GM12878 (cell line): ENCODE results near the gene CHEK1. TPM values are rescaled to one million over a fixed set of nuclear protein-coding genes. Genes with fewer than 3 reads are reported as not detected.

Experiments
- ATAC-seq: fragments of 200-7000 bp; cut with Tn5 transposase; 3 replicates; pipeline ENCODE4 v1.9.1; 2020; ENCODE audit warnings: mild to moderate bottlenecking, moderate library complexity
- BruUV-seq: library from RNA; stranded (reverse); fragments of 400-500 nt; replicated peaks from 2 replicates; lab custom pipeline; 2021; lab: Mats Ljungman, UMichigan
- CTCF ChIA-PET: fragments of 300-600 bp; sonication (Branson Sonifier 250); formaldehyde crosslinking; extraction: SDS; loops from one replicate; lab custom pipeline; 2021; ENCODE audit warnings: inconsistent platforms; lab: Yijun Ruan, JAX
- POLR2A ChIA-PET: fragments of 350-600 bp; formaldehyde crosslinking; extraction: SDS; loops from one replicate; lab custom pipeline; 2021; ENCODE audit warnings: inconsistent platforms; lab: Charles Lee
- RAD21 ChIA-PET: fragments of 300-600 bp; sonication (Branson Sonifier 250); formaldehyde crosslinking; loops from one replicate; lab custom pipeline; 2023; ENCODE audit warnings: antibody characterized with exemption; ENCODE audit not compliant: unreplicated experiment; lab: Charles Lee
- SMC1A ChIA-PET: fragments of 300-600 bp; sonication (Branson Sonifier 250); formaldehyde crosslinking; loops from one replicate; lab custom pipeline; 2023; ENCODE audit not compliant: unreplicated experiment, uncharacterized antibody; lab: Charles Lee
- DNase-seq: peaks from one replicate; pipeline ENCODE4 v3.0.0-alpha.2; 2011; ENCODE audit warnings: low read depth, low spot score
- FAIRE-seq: peaks from 3 replicates; lab custom pipeline; 2011; peaks lifted over from hg19 to GRCh38; lab: Jason Lieb, UNC
- H2AFZ ChIP-seq: 2 replicates; pipeline ENCODE4 v1.6.0; 2011; ENCODE audit warnings: low read depth, low read length, control low read depth; ENCODE audit not compliant: control insufficient read depth
- H3K27ac ChIP-seq: 2 replicates; pipeline ENCODE4 v1.5.1; 2011; ENCODE audit warnings: control low read depth; ENCODE audit not compliant: control insufficient read depth, insufficient read depth
- H3K27me3 ChIP-seq, 2 experiments: replicated peaks in 1 of 2; 2 replicates each; pipeline versions ENCODE4 v1.6.0 to v1.6.1; 2011; ENCODE audit warnings: low read length in 1 of 2; ENCODE audit not compliant: control insufficient read depth in 2 of 2, insufficient read depth in 2 of 2
- H3K36me3 ChIP-seq, 2 experiments: 2 replicates each; pipeline ENCODE4 v1.5.1; 2011; ENCODE audit warnings: low read length in 1 of 2; ENCODE audit not compliant: control insufficient read depth in 2 of 2, insufficient read depth in 2 of 2
- H3K4me1 ChIP-seq: 2 replicates; pipeline ENCODE4 v1.6.1; 2011; ENCODE audit warnings: mild to moderate bottlenecking, low read length, moderate library complexity, mixed read lengths; ENCODE audit not compliant: control insufficient read depth, insufficient read depth
- H3K4me2 ChIP-seq: 2 replicates; pipeline ENCODE4 v1.6.0; 2011; ENCODE audit warnings: control low read depth; ENCODE audit not compliant: control insufficient read depth, insufficient read depth
- H3K4me3 ChIP-seq: fragments of 200-600 bp; sonication (generic); 2 replicates; pipeline ENCODE4 v1.5.1; 2016
- H3K79me2 ChIP-seq: 2 replicates; pipeline ENCODE4 v1.6.0; 2011; ENCODE audit warnings: low read length; ENCODE audit not compliant: control insufficient read depth, insufficient read depth
- H3K9ac ChIP-seq: 2 replicates; pipeline ENCODE4 v1.8.0; 2011; ENCODE audit warnings: low read length, control low read depth, mixed read lengths; ENCODE audit not compliant: control insufficient read depth, insufficient read depth
- H3K9me3 ChIP-seq: replicated peaks from 3 replicates; pipeline ENCODE4 v1.5.1; 2011; ENCODE audit warnings: mild to moderate bottlenecking, low read length; ENCODE audit not compliant: control insufficient read depth, insufficient read depth
- H4K20me1 ChIP-seq: 2 replicates; pipeline ENCODE4 v1.6.0; 2011; ENCODE audit not compliant: control insufficient read depth, insufficient read depth
- ASH2L ChIP-seq: fragments of 300-600, 200-600 bp; sonication (generic); IDR thresholded peaks from 2 replicates; pipeline ENCODE4 v1.6.1; 2017; ENCODE audit warnings: low read depth, mild to moderate bottlenecking, borderline replicate concordance
- EED ChIP-seq: sonication (generic); IDR thresholded peaks from 2 replicates; pipeline ENCODE4 v1.6.1; 2016; ENCODE audit warnings: antibody characterized with exemption, low read depth
- HDAC6 ChIP-seq: fragments of 200-600 bp; sonication (generic); IDR thresholded peaks from one replicate; pipeline ENCODE4 v1.8.0; 2017; ENCODE audit warnings: antibody characterized with exemption; ENCODE audit not compliant: unreplicated experiment
- LARP7 ChIP-seq: fragments of 450-650 bp; IDR thresholded peaks from 2 replicates; pipeline ENCODE4 v1.6.1; 2017; ENCODE audit warnings: mild to moderate bottlenecking
- POLR2AphosphoS5 ChIP-seq: IDR thresholded peaks from 2 replicates; pipeline ENCODE4 v1.6.1; 2011; ENCODE audit warnings: mild to moderate bottlenecking, low read length, inconsistent platforms
- RBBP5 ChIP-seq: fragments of 200-600 bp; sonication (generic); conservative IDR thresholded peaks from 2 replicates; pipeline ENCODE4 v1.6.1; 2016
- SIX5 ChIP-seq: IDR thresholded peaks from 2 replicates; pipeline ENCODE4 v1.6.1; 2011; ENCODE audit warnings: mild to moderate bottlenecking, low read depth, low read length, moderate library complexity; ENCODE audit not compliant: severe bottlenecking
- TCF3 ChIP-seq: IDR thresholded peaks from 2 replicates; pipeline ENCODE4 v1.6.1; 2012; ENCODE audit warnings: low read depth, mild to moderate bottlenecking, low read length, borderline replicate concordance; ENCODE audit not compliant: insufficient read depth
- WGBS: methylation state at CpG from one replicate; pipeline ENCODE4 v1.1.6; 2016; ENCODE audit warnings: low lambda C conversion rate; ENCODE audit not compliant: insufficient replicate concordance, insufficient coverage; ENCODE audit errors: missing lambda C conversion rate; 5-methylcytosine and 5-hydroxymethylcytosine counted together
- in situ Hi-C: fragments of 300-500 bp; cut with MboI; formaldehyde crosslinking; loops from 9 replicates; pipeline ENCODE4 v1.14.3; 2018; ENCODE audit warnings: mixed read lengths
- intact Hi-C: fragments of 100-400 bp; cut with micrococcal nuclease; formaldehyde crosslinking; loops from one replicate; pipeline ENCODE4 v1.14.2; 2022; ENCODE audit not compliant: unreplicated experiment
- polyA plus RNA-seq, 11 experiments: library from polyadenylated mRNA; depleted of rRNA in 4 of 11; unstranded in 6 of 11; stranded (reverse) in 5 of 11; fragments of >200 nt; fragmentation: Nextera tagmentation in 4 of 11; fragmentation: Illumina TruSeq in 1 of 11; extraction: Ambion mirVana in 4 of 11; extraction: Trizol in 1 of 11; gene quantifications; 1 replicate in 1 of 11; 2 replicates in 10 of 11; pipeline versions ENCODE4 v1.2.1 to v1.2.3, GENCODE V29; 2011 to 2016; ENCODE audit warnings: inconsistent platforms in 2 of 11, missing spikeins in 2 of 11, low read depth in 1 of 11
- total RNA-seq, 4 experiments: library from RNA; depleted of rRNA in 3 of 4; stranded (reverse); fragments of >200 nt in 3 of 4; fragmentation: Illumina TruSeq in 1 of 4; extraction: Trizol in 1 of 4; gene quantifications; 2 replicates each; pipeline versions ENCODE4 v1.2.1 to v1.2.3, GENCODE V29; 2013 to 2021
- TF ChIP-seq, protein P1 (sequence below): fragments of 450-650 bp; IDR thresholded peaks from 2 replicates; pipeline ENCODE4 v1.6.1; 2016; ENCODE audit warnings: mild to moderate bottlenecking
- TF ChIP-seq, protein P2 (sequence below): fragments of 450-650 bp; IDR thresholded peaks from 2 replicates; pipeline ENCODE4 v1.6.1; 2018; ENCODE audit warnings: borderline replicate concordance, mild to moderate bottlenecking; ENCODE audit not compliant: partially characterized antibody
- TF ChIP-seq, protein P3 (sequence below): IDR thresholded peaks from 2 replicates; pipeline ENCODE4 v1.6.1; 2011; ENCODE audit warnings: borderline replicate concordance, low read depth, mild to moderate bottlenecking, moderate library complexity, low read length; ENCODE audit not compliant: insufficient read depth, poor library complexity, severe bottlenecking
- TF ChIP-seq, protein P4 (sequence below): fragments of 450-650 bp; IDR thresholded peaks from 2 replicates; pipeline ENCODE4 v1.6.1; 2017; ENCODE audit warnings: borderline replicate concordance
- TF ChIP-seq, protein P5 (sequence below): fragments of 450-650 bp; formaldehyde crosslinking; IDR thresholded peaks from 2 replicates; pipeline ENCODE4 v1.5.0; 2022; ENCODE audit warnings: mild to moderate bottlenecking, missing genetic modification characterization

CHEK1 gene
- total and polyA plus RNA-seq, 10 of the 15 experiments (the other 5 are each of a cell fraction or from before 2014, with no cell fraction given) = 42.1 to 72.9 (median 65.6) TPM

DNA sequence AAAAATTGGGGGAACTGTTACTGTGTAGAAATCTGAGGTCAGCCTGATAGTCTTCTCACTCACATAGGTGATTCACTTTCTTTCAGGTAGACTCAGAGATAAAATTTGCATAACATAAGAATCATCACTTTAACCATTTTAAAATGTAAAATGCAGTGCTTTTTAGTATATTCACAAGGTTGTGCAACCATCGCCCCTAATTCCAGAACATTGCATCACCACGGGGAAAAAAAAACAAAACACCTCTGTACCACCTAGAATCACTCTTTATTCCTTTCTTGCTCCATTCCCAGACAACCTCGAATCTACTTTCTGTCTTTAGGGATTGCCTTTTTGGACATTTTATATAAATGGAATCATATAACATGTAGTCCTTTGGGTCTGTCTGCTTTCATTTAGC is 20.9 kb downstream of the CHEK1 start:
- 97% methylated on average over 3 of the region's 3 CpGs for WGBS
- Histone ChIP-seq H3K4me3 (no peak overlapping the region), H3K36me3 (peaks cover 2 to 9% of the 10 kb centered on the region in 2 experiments; a peak in 3 of 4 replicates), H3K4me1 (no peaks in the 10 kb centered on the region), H3K27ac (no peak overlapping the region), H2AFZ (no peak overlapping the region), H3K4me2 (no peak overlapping the region), H3K27me3 (no peaks in the 10 kb centered on the region), H3K9me3 (no peaks in the 10 kb centered on the region), H3K9ac (no peak overlapping the region), H3K79me2 (no peaks in the 10 kb centered on the region), H4K20me1 (no peaks in the 10 kb centered on the region)
- ChIA-PET POLR2A (no interaction called here), CTCF (no interaction called here), RAD21 (no interaction called here), SMC1A (interaction anchor here (1.0 to 1.3 kb wide), 2 partner anchors 12 to 19 kb away, joined by 3 read pairs; no protein-coding TSS in a partner anchor)
- intact Hi-C loops (no loop called here), in situ Hi-C loops (no loop called here)
- no peak for FAIRE-seq
- no peak for DNase-seq
- TF ChIP-seq TCF3 (no peak), LARP7 (no peak), SIX5 (no peak), EED (no peak), POLR2AphosphoS5 (no peak), RBBP5 (no peak), HDAC6 (no peak), ASH2L (no peak)
- TF ChIP-seq, protein P1, sequence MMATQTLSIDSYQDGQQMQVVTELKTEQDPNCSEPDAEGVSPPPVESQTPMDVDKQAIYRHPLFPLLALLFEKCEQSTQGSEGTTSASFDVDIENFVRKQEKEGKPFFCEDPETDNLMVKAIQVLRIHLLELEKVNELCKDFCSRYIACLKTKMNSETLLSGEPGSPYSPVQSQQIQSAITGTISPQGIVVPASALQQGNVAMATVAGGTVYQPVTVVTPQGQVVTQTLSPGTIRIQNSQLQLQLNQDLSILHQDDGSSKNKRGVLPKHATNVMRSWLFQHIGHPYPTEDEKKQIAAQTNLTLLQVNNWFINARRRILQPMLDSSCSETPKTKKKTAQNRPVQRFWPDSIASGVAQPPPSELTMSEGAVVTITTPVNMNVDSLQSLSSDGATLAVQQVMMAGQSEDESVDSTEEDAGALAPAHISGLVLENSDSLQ = no peak
- TF ChIP-seq, protein P2, sequence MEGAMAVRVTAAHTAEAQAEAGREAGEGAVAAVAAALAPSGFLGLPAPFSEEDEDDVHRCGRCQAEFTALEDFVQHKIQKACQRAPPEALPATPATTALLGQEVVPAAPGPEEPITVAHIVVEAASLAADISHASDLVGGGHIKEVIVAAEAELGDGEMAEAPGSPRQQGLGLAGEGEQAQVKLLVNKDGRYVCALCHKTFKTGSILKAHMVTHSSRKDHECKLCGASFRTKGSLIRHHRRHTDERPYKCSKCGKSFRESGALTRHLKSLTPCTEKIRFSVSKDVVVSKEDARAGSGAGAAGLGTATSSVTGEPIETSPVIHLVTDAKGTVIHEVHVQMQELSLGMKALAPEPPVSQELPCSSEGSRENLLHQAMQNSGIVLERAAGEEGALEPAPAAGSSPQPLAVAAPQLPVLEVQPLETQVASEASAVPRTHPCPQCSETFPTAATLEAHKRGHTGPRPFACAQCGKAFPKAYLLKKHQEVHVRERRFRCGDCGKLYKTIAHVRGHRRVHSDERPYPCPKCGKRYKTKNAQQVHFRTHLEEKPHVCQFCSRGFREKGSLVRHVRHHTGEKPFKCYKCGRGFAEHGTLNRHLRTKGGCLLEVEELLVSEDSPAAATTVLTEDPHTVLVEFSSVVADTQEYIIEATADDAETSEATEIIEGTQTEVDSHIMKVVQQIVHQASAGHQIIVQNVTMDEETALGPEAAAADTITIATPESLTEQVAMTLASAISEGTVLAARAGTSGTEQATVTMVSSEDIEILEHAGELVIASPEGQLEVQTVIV = no peak
- TF ChIP-seq, protein P3, sequence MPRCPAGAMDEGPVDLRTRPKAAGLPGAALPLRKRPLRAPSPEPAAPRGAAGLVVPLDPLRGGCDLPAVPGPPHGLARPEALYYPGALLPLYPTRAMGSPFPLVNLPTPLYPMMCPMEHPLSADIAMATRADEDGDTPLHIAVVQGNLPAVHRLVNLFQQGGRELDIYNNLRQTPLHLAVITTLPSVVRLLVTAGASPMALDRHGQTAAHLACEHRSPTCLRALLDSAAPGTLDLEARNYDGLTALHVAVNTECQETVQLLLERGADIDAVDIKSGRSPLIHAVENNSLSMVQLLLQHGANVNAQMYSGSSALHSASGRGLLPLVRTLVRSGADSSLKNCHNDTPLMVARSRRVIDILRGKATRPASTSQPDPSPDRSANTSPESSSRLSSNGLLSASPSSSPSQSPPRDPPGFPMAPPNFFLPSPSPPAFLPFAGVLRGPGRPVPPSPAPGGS = no peak
- TF ChIP-seq, protein P4, sequence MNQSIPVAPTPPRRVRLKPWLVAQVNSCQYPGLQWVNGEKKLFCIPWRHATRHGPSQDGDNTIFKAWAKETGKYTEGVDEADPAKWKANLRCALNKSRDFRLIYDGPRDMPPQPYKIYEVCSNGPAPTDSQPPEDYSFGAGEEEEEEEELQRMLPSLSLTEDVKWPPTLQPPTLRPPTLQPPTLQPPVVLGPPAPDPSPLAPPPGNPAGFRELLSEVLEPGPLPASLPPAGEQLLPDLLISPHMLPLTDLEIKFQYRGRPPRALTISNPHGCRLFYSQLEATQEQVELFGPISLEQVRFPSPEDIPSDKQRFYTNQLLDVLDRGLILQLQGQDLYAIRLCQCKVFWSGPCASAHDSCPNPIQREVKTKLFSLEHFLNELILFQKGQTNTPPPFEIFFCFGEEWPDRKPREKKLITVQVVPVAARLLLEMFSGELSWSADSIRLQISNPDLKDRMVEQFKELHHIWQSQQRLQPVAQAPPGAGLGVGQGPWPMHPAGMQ = no peak
- TF ChIP-seq, protein P5, sequence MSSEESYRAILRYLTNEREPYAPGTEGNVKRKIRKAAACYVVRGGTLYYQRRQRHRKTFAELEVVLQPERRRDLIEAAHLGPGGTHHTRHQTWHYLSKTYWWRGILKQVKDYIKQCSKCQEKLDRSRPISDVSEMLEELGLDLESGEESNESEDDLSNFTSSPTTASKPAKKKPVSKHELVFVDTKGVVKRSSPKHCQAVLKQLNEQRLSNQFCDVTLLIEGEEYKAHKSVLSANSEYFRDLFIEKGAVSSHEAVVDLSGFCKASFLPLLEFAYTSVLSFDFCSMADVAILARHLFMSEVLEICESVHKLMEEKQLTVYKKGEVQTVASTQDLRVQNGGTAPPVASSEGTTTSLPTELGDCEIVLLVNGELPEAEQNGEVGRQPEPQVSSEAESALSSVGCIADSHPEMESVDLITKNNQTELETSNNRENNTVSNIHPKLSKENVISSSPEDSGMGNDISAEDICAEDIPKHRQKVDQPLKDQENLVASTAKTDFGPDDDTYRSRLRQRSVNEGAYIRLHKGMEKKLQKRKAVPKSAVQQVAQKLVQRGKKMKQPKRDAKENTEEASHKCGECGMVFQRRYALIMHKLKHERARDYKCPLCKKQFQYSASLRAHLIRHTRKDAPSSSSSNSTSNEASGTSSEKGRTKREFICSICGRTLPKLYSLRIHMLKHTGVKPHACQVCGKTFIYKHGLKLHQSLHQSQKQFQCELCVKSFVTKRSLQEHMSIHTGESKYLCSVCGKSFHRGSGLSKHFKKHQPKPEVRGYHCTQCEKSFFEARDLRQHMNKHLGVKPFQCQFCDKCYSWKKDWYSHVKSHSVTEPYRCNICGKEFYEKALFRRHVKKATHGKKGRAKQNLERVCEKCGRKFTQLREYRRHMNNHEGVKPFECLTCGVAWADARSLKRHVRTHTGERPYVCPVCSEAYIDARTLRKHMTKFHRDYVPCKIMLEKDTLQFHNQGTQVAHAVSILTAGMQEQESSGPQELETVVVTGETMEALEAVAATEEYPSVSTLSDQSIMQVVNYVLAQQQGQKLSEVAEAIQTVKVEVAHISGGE (CRISPR knock-in tag) = no peak
- ATAC-seq = no peak
- BruUV-seq = no TSS peak
